Neural crest cell (in vitro differentiated cells): ENCODE measurements around the gene MACROH2A1. TPM values are rescaled to one million over a fixed set of nuclear protein-coding genes. Genes with fewer than 3 reads are reported as not detected.

Experiments
- DNase-seq: peaks from one replicate; pipeline ENCODE4 v3.0.0; 2021; ENCODE audit warnings: low read depth, mixed read lengths, low spot score
- H3K27ac Mint-ChIP-seq: one replicate; pipeline ENCODE4 v1.8.0; 2021; ENCODE audit warnings: mild to moderate bottlenecking, mixed read lengths; ENCODE audit not compliant: unreplicated experiment
- H3K27me3 Mint-ChIP-seq: 2 replicates; pipeline ENCODE4 v1.8.0; 2021; ENCODE audit warnings: low read depth, mild to moderate bottlenecking, mixed read lengths
- H3K36me3 Mint-ChIP-seq: 2 replicates; pipeline ENCODE4 v1.8.0; 2021; ENCODE audit warnings: low read depth, mild to moderate bottlenecking, mixed read lengths
- H3K4me1 Mint-ChIP-seq: 2 replicates; pipeline ENCODE4 v1.8.0; 2021; ENCODE audit warnings: mixed read lengths
- H3K4me3 Mint-ChIP-seq: one replicate; pipeline ENCODE4 v1.8.0; 2021; ENCODE audit warnings: mild to moderate bottlenecking, mixed read lengths
- H3K9me3 Mint-ChIP-seq: 2 replicates; pipeline ENCODE4 v1.8.0; 2021; ENCODE audit warnings: mixed read lengths
- CTCF ChIP-seq: fragments of 200-600 bp; sonication (generic); conservative IDR thresholded peaks from 2 replicates; pipeline ENCODE4 v1.5.0; 2021; ENCODE audit warnings: antibody characterized with exemption, mild to moderate bottlenecking
- total RNA-seq: library from RNA; stranded (reverse); gene quantifications from 2 replicates; pipeline ENCODE4 v1.2.1, GENCODE V29; 2021

The MACROH2A1 gene
- total RNA-seq, 1 donor from 2014 or later, result 339 TPM

- Mint-ChIP-seq H3K4me1 (no peaks in the 10 kb centered on the region), H3K4me3 (no peak overlapping the region), H3K27ac (no peak overlapping the region), H3K9me3 (no peaks in the 10 kb centered on the region), H3K27me3 (no peaks in the 10 kb centered on the region), H3K36me3 (peaks cover 6% of the 10 kb centered on the region)
- no peak for TF ChIP-seq CTCF
- no peak for DNase-seq
Measured at GRCh38 chr5:135373736-135374515, 25.1 kb downstream of the MACROH2A1 start.

GRCh38 chr5:135372654-135373381, 26.2 kb downstream of the MACROH2A1 start:
- TF ChIP-seq CTCF, result no peak
- no peaks in the 10 kb centered on the region for H3K9me3 Mint-ChIP-seq
- peaks cover 6% of the 10 kb centered on the region for H3K36me3 Mint-ChIP-seq
- no peak for DNase-seq
- no peaks in the 10 kb centered on the region for H3K27me3 Mint-ChIP-seq
- no peaks in the 10 kb centered on the region for H3K4me1 Mint-ChIP-seq
- no peak overlapping the region for H3K4me3 Mint-ChIP-seq
- H3K27ac Mint-ChIP-seq, result peak overlapping the region; percentile 19

GRCh38 chr5:135371622-135372232, 27.3 kb downstream of the MACROH2A1 start:
- no peak for DNase-seq
- no peak for TF ChIP-seq CTCF
- H3K9me3 Mint-ChIP-seq, result no peaks in the 10 kb centered on the region
- no peaks in the 10 kb centered on the region for H3K27me3 Mint-ChIP-seq
- H3K27ac Mint-ChIP-seq, result no peak overlapping the region
- H3K4me1 Mint-ChIP-seq, result no peaks in the 10 kb centered on the region
- H3K4me3 Mint-ChIP-seq, result no peak overlapping the region
- H3K36me3 Mint-ChIP-seq, result peaks cover 6% of the 10 kb centered on the region

- H3K36me3 Mint-ChIP-seq, result peaks cover 9% of the 10 kb centered on the region
Measured at GRCh38 chr5:135369952-135370351, 29.1 kb downstream of the MACROH2A1 start.

More at GRCh38 chr5:135369952-135370351, 29.1 kb downstream of the MACROH2A1 start:
- no peak overlapping the region for H3K4me3 Mint-ChIP-seq
- H3K4me1 Mint-ChIP-seq, result no peaks in the 10 kb centered on the region
- TF ChIP-seq CTCF, result no peak
- H3K27ac Mint-ChIP-seq, result no peak overlapping the region
- DNase-seq, result no peak
- H3K27me3 Mint-ChIP-seq, result no peaks in the 10 kb centered on the region
- no peaks in the 10 kb centered on the region for H3K9me3 Mint-ChIP-seq
